ENCODE measurements around the gene RAPGEF3. TPM values are rescaled to one million over a fixed set of nuclear protein-coding genes. Genes with fewer than 3 reads are reported as not detected.

RAPGEF3 gene
- total and polyA plus RNA-seq, 2 of the 13 experiments (the other 11 are each of a cell fraction or from before 2014, with no cell fraction given): 0.07 TPM

DNA sequence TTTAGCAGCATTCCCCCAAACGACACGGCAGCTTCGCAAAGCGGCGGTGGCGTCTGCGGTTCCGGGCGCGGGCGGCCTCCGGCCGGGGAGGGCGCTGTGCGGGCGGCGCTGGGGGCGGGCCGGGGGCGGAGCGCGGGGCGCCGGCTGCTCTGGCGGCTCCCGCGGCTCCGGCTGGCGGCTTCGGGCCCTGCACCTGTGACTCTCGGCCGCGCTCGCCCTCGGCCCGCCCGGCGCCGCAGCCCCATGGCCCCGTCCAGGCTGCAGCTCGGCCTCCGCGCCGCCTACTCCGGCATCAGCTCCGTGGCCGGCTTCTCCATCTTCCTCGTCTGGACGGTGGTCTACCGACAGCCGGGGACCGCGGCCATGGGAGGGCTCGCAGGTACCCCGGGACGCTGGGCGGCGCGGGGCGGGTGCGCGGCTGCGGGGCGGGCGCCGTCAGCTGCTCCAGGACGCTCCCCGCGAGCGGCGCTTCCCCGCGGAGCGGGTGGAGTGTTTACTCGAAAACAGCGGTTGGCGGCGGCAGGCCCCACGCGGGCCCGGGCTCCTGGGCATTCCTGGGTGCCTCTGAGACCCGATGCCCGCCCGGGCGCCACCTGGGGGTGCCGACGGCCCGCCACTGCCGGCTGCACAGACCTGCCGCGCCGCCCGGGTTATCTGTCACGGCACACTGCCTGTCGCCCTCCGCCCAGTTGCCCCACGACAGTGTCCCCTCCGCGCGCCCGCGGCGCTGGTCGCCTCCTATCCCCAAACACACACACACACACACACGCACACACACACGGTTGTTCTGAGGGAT is 14.6 kb upstream of the RAPGEF3 start, which contains the start of gene SLC48A1 (continued):
- TF ChIP-seq, protein P1, sequence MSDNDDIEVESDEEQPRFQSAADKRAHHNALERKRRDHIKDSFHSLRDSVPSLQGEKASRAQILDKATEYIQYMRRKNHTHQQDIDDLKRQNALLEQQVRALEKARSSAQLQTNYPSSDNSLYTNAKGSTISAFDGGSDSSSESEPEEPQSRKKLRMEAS (IDR thresholded peaks at IDR 0.05): no peak; the same call in none of the 2 replicates
- no peak for TF ChIP-seq CBX1 (IDR thresholded peaks at IDR 0.05; ENCODE audit: low read depth)
- TF ChIP-seq, protein P2, sequence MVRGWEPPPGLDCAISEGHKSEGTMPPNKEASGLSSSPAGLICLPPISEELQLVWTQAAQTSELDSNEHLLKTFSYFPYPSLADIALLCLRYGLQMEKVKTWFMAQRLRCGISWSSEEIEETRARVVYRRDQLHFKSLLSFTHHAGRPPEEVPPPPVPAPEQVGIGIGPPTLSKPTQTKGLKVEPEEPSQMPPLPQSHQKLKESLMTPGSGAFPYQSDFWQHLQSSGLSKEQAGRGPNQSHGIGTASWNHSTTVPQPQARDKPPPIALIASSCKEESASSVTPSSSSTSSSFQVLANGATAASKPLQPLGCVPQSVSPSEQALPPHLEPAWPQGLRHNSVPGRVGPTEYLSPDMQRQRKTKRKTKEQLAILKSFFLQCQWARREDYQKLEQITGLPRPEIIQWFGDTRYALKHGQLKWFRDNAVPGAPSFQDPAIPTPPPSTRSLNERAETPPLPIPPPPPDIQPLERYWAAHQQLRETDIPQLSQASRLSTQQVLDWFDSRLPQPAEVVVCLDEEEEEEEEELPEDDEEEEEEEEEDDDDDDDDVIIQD (CRISPR knock-in tag; IDR thresholded peaks at IDR 0.05; ENCODE audit: low read depth): no peak
- TF ChIP-seq HNRNPL (IDR thresholded peaks at IDR 0.05; ENCODE audit: low read depth, low read length): 0 out of 2 replicates have a peak, but pooled peaks have one; percentile 33
- no peak for TF ChIP-seq ZNF546 (CRISPR knock-in tag; conservative IDR thresholded peaks at IDR 0.05)
- TF ChIP-seq ZNF589 (CRISPR knock-in tag; conservative IDR thresholded peaks at IDR 0.05): no peak
- no peak for TF ChIP-seq NKX3-1 (CRISPR knock-in tag; IDR thresholded peaks at IDR 0.05)
- TF ChIP-seq, protein P3, sequence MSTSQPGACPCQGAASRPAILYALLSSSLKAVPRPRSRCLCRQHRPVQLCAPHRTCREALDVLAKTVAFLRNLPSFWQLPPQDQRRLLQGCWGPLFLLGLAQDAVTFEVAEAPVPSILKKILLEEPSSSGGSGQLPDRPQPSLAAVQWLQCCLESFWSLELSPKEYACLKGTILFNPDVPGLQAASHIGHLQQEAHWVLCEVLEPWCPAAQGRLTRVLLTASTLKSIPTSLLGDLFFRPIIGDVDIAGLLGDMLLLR (CRISPR knock-in tag; IDR thresholded peaks at IDR 0.05): no peak; the same call in 1 of the 2 replicates
- no peak for TF ChIP-seq ZNF160 (CRISPR knock-in tag; IDR thresholded peaks at IDR 0.05)
- no peak for TF ChIP-seq SKI (IDR thresholded peaks at IDR 0.05; ENCODE audit: partially characterized antibody)
- no peak for TF ChIP-seq CBFB (CRISPR knock-in tag; IDR thresholded peaks at IDR 0.05)
- TF ChIP-seq ZNF430 (CRISPR knock-in tag; IDR thresholded peaks at IDR 0.05): no peak
- TF ChIP-seq ZNF570 (CRISPR knock-in tag; IDR thresholded peaks at IDR 0.05; ENCODE audit: borderline replicate concordance): no peak
- TF ChIP-seq ZNF230 (CRISPR knock-in tag; IDR thresholded peaks at IDR 0.05): no peak
- no peak for TF ChIP-seq ZNF839 (CRISPR knock-in tag; IDR thresholded peaks at IDR 0.05; ENCODE audit: borderline replicate concordance)
- TF ChIP-seq ISX (CRISPR knock-in tag; conservative IDR thresholded peaks at IDR 0.05): no peak
- TF ChIP-seq GABPB1 (CRISPR knock-in tag; IDR thresholded peaks at IDR 0.05): peak; percentile 31; the same call in 1 of the 2 replicates
- TF ChIP-seq ZNF136 (CRISPR knock-in tag; IDR thresholded peaks at IDR 0.05; ENCODE audit: low read depth): no peak
- TF ChIP-seq TCF12 (IDR thresholded peaks at IDR 0.05): no peak
- TF ChIP-seq TCF12 (CRISPR knock-in tag; IDR thresholded peaks at IDR 0.05): no peak
- TF ChIP-seq MIER3 (CRISPR knock-in tag; IDR thresholded peaks at IDR 0.05; ENCODE audit: borderline replicate concordance): no peak
- TF ChIP-seq POLR2A (IDR thresholded peaks at IDR 0.05; ENCODE audit: insufficient read depth in 1 of 2, low read depth in 2 of 2, low read length in 2 of 2): peak; percentile 18 to 55; a peak in 1 of 4 replicates
- TF ChIP-seq ZNF180 (CRISPR knock-in tag; IDR thresholded peaks at IDR 0.05; ENCODE audit: borderline replicate concordance, low read depth): no peak
- 0 out of 2 replicates have a peak, but pooled peaks have one; percentile 26 for TF ChIP-seq ZNF563 (CRISPR knock-in tag; IDR thresholded peaks at IDR 0.05)
- TF ChIP-seq, protein P4, sequence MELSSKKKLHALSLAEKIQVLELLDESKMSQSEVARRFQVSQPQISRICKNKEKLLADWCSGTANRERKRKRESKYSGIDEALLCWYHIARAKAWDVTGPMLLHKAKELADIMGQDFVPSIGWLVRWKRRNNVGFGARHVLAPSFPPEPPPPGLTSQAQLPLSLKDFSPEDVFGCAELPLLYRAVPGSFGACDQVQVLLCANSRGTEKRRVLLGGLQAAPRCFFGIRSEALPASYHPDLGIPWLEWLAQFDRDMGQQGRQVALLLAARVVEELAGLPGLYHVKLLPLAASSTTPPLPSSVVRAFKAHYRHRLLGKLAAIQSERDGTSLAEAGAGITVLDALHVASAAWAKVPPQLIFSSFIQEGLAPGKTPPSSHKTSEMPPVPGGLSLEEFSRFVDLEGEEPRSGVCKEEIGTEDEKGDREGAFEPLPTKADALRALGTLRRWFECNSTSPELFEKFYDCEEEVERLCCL (CRISPR knock-in tag; IDR thresholded peaks at IDR 0.05; ENCODE audit: borderline replicate concordance): no peak
- no peak for TF ChIP-seq NCOR1 (IDR thresholded peaks at IDR 0.05; ENCODE audit: borderline replicate concordance, low read length)
- no peak for TF ChIP-seq ZSCAN20 (CRISPR knock-in tag; IDR thresholded peaks at IDR 0.05; ENCODE audit: borderline replicate concordance)
- TF ChIP-seq ZNF777 (CRISPR knock-in tag; IDR thresholded peaks at IDR 0.05): peak; percentile 93
- TF ChIP-seq ZNF83 (CRISPR knock-in tag; IDR thresholded peaks at IDR 0.05; ENCODE audit: borderline replicate concordance): no peak
- no peak for TF ChIP-seq ZNF296 (CRISPR knock-in tag; conservative IDR thresholded peaks at IDR 0.05)
